ENCODE data around the gene PELI2.

PELI2 gene, protein sequence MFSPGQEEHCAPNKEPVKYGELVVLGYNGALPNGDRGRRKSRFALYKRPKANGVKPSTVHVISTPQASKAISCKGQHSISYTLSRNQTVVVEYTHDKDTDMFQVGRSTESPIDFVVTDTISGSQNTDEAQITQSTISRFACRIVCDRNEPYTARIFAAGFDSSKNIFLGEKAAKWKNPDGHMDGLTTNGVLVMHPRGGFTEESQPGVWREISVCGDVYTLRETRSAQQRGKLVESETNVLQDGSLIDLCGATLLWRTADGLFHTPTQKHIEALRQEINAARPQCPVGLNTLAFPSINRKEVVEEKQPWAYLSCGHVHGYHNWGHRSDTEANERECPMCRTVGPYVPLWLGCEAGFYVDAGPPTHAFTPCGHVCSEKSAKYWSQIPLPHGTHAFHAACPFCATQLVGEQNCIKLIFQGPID

DNA sequence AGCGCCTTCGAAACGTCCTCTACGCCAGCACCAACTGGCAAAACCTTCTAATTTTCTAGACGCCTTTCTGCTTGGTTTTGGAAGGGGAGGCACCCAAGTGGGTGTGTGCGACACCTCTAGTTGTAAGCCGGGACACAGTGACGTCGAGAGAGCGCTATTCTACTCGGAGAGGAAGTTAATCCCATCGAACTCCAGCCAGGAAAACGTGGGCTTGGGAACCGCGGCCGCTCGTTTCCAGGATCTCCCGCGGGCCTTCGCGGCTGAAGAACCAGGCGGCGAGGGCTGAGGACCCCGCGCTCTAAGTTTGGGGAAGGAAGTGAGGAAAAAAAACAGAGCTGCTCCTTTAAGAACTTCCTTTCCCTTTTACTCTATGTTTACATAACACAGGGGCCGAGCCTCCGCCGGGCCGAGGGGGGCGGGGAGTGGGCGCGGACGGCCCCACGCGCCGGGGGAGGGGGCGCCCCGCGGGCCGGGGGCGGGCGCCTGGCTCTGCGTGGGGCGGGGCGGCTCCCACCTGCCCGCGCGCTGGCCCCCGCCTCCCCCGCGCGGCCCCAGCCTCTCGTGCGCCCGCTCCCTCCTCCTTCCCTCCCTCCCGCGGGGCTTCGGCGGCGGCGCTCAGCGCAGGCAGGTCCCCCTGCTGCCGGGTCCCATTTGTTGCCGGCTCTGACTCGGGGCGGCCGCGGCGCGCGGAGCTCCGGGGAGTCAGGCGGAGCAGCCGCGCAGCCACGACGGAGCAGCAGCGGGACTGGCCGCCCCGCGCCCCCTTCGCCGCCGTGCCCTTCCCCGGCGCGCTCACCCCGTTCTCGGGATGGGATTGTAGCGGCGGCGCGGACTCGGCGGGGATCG, at the start of gene PELI2:
TSS of gene PELI2 (plus strand) at position 647 of the 846 bp plus-strand sequence. CDS start 250 bp downstream, outside the sequence.
- DNase-seq (ENCODE audit: low read depth in 2 of 2): peak; percentile 48 to 65

DNA sequence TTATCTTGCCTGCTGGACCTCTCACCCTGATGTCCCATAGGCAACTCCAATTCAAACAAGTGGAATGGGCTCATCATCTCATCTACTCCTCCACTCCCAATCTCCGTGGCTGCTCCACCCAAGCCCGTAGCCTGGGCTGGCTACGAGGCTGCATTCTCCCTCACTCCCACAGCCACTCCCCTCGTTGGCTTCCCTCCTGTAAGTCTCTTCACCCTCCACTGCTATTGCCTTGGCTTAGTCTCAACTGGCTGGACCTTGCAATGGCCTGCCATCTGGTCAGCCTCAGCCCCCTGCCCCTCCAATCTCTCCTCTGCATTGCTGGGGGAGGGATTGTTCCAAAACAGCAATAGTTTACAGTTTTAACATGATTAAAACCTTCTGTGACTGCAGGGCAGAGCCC, 44.4 kb upstream of the PELI2 start:
- DNase-seq (ENCODE audit: low read depth in 2 of 2): no peak

DNA sequence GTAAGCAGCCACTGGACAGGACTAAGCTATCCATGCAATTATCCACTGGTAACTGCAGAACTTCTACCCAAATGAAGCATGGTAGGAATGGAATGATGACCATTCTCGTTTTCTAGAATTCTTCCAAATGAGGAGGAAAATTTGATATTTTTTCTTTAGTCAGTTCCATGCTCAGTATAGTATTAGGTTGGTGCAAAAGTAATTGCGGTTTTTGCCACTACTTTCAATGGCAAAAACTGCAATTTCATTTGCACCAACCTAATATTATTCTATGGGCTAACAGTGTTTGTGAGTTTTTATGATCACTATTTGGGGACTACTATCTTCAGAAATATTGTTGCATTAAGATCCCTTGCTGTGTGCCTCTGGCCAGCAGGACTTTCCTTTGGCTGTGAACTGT, 42.9 kb upstream of the PELI2 start:
- no peak for DNase-seq (ENCODE audit: low read depth in 2 of 2)

DNA sequence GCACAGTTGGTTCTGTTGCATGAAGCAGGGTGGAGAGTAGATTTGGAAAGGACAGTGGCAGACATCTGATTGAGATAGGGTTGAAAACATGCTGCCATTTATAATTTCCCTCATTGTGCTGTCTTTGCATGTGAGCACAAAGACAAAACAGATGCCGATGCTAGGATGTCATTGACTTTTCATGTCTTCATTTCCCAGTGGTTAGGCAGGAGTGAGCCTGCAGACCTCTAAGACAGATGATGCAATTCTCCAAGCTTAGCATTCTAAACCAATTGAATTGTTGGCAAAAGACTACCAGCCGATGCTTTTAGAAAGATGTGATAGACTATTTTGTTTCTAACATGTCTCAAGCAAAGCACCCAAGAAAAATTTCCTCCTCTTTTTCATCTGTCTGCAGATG, 37.1 kb upstream of the PELI2 start:
- DNase-seq (ENCODE audit: low read depth in 2 of 2): no peak

DNA sequence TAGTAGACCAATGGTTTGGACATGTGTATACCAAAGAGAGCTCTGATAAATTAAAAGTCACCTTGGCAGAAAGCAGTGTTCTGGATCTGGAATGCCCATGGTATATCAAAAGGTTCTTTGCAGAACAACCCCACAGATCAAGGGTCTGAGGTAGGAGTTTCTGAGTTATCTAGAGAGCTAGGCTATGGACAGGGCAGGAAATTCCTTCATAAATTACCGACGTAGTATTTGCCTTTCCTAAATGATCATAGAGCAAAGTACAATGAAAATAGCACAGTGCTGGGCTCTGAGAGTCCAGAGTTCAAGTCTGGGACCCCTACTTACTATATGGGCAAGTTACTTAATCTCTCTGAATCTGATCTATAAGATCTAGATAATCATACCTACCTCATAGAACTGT, 35.3 kb upstream of the PELI2 start:
- no peak for DNase-seq (ENCODE audit: low read depth in 2 of 2)

DNA sequence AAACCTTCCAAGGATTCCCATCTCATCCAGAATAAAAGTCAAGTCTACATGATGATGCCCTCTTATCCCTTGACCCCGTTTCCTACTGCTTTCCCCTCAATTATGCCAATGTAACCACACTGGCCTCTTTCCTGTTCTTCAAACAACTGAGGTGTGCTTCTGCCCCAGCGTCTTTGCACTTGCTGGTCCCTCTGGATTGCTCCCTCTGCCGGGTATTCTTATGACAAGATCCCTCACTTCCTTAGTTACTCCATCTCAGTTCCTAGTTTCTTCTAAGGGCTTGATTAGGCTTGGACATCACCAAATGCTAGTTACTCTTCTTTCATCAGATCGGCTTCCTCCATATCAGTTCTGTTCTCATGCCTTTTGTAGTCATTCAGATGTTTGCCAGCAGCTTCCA, 32.7 kb upstream of the PELI2 start:
- DNase-seq (ENCODE audit: low read depth in 2 of 2): no peak

DNA sequence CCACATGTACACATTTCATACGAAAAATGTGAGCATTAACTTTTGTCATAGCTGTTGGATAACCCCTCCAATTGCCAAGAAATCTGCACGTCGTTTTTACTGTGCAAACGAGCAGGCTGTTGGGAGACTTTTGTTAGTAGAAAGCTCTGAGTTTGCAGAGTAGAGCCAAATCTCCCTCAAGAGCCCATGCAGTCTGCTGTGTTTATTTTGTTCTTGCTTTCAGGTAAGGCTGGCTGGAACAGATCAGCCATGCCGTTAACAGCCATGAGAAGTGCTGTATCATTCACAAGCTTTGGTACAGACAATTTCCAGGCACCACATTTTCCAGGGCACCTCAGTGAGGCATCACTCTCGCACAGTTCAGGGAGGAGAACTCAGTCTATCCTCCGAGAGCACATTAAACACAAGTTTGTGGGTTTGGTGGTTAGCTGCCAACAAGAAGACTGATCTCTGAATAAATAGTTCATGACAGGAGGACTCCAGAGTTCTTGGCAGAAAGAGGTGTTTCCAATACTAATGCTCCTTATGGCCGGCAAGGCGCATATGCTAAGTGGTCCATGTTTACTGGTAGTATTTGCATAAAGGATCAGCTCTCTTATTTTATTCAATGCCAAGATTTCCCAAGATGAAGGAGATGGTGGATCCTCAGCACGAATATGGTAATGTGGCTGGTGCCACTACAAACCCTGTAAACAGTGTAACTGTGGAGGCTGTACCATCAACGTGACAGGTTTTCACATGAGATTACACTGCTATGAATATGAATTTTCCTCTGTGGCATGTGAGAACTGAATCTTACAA, 30.3 kb upstream of the PELI2 start:
- DNase-seq (ENCODE audit: low read depth in 2 of 2): no peak

DNA sequence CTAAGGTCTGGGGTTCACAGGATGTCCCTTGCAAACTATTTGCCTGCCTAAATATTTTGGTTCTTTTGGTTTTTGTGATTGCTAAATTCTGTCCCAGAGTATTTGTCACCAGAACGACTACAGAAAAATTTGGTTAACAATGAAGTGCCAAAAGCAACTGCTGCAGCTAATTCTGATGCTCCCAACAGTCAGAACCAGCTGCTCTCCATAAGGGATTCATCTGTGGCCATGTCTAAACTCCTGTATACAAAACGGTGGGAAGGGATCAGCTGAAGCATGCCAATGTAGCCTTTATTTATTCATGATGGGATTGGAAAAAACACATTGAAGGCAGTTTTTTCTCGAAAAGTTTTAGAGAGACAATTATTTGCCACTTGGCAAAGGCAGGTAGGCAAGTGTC, 29.3 kb upstream of the PELI2 start:
- no peak for DNase-seq (ENCODE audit: low read depth in 2 of 2)

DNA sequence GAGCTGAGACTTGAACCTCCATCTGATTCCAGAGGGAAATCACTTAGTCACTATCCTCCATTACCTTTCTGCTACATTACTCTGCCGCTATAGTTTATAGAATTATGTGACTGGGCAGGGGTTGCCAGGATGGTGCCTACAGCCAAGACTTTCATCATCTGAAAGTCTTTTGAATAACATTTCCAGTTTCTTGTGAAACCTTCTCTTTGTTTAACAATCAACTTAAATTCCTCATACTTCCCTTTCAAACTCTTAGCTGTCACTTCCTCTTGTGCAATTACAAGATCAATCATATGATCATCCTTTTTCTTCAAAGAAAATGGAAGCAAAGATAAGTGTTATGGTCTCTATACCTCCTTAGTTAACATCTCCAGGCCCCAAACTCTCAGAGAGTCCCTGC, 25.4 kb upstream of the PELI2 start:
- no peak for DNase-seq (ENCODE audit: low read depth in 2 of 2)

DNA sequence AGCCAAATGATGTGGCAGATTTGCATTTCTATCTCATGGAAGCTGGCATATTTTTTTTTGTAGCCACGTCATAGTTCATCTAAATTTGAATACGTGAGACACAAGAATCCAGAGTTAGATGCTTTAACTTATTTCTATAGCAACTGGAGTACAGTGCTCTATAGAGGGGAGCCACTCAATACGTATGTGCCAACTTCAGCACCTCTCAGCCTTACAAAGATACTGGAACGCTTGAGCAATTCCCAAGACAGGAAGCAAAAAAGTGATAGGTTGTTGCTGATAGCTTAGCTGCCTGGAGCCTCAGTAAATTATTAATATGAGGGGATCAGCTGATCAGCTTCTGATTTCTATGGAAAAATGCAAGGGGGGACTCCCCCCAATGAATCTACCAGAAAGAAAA, 24.1 kb upstream of the PELI2 start:
- DNase-seq (ENCODE audit: low read depth in 2 of 2): no peak

DNA sequence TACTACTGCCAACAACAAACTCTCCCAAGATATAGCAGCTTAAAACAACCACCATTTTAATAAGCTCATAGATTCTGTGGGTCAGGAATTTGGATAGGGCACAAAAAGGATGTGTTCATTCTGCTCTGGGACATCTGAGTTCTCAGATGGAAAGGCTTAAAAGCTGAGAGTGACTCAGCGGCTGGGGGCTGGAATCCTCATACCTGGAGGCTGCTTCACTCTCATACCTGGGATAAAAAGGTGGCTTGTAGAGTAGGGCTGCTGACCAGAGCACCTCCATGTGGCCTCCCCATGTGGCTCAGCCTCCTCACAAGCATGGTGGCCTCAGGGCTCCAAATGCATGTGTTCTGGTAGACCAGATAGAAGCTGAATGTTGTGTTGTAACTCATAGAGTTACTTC, 20.2 kb upstream of the PELI2 start:
- no peak for DNase-seq (ENCODE audit: low read depth in 2 of 2)

DNA sequence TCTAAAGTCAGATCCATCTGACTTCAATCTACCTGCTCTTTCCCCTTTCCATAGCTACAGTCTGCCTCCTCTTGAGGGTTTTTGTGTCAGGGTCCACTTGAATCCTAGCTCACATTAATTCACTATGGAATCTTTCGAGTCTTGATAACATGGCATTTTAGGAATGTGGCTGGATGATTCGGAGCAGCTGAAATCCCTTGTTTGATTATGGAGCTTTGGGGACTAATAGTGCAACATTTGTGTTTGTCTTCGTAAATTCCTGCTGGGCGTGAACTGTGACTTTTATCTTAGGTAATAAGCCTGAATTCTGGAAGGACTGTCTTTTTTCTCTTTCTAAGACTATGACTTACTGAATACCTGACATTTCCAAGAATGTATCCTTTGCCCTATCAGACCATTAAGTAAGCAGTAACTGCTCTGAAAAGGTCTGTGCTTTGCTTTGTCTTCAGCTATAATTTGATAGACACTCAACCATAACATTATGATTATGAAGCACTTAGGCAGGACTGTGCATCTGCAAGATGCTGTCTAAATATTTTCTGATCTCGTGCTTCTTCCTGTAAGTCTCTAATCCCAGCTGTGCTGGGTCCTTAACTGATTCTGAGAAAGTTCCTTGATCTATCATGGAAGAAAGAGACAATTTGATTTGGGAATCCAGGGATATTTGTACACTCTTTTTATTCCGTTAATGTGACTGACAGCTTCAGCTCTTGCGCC, 19.0 kb upstream of the PELI2 start:
- no peak for DNase-seq (ENCODE audit: low read depth in 2 of 2)

DNA sequence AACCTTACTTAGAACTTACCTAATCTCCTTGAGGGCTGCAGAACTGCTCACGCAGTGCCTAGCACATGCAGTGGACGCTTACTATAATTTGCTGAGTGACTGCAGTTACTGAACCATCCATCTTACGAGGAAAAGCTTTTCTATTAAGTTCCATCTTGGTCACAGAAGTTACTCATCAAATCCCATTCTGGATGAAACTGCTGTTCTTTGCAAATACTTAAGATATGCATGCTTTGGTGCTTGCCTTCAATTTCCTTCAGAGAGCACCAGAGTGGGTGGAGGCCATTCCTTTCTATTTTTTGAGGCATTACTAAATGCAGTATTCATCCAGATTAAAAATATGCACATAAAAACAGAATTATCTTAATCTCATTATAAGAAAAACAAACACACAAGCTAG, 17.7 kb upstream of the PELI2 start:
- DNase-seq (ENCODE audit: low read depth in 2 of 2): no peak

DNA sequence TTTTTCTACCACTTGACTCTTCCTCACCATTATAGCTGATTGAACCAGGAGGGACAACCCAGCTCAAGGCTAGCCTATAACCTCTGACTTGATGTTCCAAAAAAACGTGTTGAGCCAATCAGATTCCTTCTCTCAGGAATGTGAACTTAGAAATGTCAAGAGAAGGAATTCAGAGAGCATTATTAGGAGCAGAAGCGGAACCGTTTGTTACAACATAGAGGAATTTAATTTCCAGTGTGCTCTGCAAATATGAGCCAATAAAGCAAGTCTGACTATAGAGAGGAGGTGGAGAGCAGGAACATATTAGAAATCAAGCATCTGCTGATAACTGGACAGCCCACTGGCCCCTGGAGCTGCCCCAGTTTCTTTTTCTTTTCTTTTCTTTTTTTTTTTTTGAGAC, 15.3 kb upstream of the PELI2 start:
- DNase-seq (ENCODE audit: low read depth in 2 of 2): no peak

DNA sequence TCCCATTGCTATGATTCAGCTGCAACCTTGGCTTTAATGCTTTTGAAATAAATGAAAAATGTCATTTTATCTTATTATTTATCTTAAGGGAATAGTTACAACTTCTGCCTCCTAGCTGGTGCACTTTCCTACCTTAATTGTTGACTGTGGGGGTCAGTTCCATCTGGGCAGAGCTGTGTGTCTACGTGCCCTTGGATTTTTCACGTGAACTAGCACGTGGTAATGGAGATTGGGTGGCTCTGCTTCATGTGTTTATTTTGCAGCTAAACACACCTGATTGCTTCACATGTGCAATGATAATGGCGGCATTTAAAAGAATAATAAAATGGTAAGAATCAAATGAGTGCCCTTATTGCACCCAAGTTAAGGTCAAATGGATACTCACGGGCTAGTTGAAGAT, 10.6 kb upstream of the PELI2 start:
- no peak for DNase-seq (ENCODE audit: low read depth in 2 of 2)

DNA sequence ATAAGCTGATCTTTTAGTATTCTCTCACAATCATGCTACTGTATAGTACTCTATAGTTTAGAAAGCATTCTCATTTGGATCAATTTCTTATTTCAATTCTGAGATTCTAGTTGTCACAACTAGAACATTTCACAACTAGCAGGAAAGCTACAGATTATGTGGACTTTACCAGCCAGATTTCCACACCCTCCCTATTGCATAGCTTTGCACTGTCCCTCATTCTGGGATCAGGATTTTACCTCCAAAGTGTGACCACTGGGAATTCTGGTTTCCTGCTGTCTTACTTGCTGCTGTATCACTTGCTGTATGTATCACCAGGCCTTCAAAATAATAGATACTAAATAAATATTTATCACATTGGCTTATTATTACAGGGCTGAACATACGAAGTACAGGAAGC, 10.2 kb upstream of the PELI2 start:
- no peak for DNase-seq (ENCODE audit: low read depth in 2 of 2)

DNA sequence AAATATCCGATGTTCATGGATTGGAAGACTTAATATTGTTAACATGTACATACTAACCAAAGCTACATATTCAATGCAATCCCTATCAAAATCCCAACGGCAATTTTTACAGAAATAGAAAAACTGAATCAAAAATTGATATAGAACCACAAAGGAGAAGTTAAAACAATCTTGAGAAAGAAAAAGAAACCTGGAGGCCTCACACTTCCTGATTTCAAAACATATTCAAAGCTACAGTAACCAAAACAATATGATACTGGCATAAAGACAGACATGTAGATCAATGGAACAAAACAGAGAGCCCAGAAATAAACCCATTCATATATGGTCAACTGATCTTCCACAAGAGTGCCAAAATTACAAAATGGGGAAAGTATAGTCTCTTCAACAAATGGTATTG, 5.4 kb upstream of the PELI2 start:
- no peak for DNase-seq (ENCODE audit: low read depth in 2 of 2)

DNA sequence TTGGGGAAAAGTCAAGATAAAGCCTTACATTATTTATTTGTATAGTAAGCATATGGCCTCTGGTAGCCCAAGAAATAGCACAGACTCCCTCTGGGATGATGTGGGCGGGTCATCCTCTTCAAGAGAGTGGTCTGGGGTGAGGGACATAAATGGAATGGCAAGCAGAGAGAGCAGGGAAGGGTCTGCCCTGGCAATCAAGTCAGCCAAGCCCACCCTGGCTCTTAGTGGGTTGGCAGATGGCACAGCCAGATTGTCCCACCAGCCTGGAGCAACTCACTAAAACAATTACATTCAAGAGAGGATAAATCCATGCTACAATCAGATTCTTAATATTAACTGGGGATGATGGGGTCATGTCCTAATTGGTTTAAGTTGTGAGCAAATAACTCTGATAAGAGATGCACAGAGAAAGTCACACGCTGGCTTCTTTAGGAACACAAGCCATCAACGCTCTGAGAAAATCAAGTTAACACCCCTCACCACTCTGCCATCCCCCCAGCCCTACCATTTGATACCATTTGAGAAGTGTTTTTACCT, 2.8 kb upstream of the PELI2 start:
- DNase-seq (ENCODE audit: low read depth in 2 of 2): no peak

DNA sequence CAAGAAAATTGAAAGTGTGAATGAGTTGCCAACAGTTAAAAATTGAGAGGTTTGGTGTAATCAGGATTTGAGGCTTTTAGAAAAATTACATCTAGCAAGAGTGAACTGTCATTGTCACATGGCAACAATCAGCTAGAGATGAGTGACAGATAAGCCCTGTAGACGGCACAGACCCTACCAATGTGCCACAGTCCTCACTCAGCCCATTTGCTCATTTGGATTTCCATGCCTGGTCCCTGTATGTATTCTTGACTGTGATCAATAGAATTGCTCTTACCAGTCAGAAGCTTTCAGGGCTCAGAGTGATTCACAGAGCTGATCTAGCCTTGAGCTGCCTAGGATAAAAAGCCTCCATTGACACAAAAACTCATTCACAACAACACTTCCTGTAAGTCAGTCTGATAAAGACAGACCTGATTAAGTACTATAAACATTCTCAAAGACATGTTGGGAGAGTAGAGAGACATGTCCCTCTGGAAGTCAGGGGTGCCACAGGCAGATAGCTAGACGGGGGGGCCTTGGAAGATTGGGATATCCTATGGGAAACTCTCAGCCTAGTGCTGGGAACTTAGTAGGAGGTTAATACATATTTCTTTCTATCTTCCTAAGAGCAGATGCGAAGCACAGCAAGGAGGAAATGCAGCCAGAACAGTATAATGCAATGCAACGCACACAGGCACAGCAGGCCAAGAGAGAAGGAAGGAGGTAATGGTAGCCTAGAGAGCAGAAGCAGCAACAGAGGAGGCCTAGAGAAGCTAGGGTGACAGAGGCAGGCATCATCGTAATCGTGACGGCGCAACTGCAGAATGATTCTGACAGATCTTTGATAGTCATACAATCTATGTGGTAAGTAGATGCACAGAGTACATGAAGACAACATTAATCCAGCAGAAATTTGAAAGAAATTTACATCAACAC, 2.0 kb upstream of the PELI2 start:
- DNase-seq (ENCODE audit: low read depth in 2 of 2): no peak

DNA sequence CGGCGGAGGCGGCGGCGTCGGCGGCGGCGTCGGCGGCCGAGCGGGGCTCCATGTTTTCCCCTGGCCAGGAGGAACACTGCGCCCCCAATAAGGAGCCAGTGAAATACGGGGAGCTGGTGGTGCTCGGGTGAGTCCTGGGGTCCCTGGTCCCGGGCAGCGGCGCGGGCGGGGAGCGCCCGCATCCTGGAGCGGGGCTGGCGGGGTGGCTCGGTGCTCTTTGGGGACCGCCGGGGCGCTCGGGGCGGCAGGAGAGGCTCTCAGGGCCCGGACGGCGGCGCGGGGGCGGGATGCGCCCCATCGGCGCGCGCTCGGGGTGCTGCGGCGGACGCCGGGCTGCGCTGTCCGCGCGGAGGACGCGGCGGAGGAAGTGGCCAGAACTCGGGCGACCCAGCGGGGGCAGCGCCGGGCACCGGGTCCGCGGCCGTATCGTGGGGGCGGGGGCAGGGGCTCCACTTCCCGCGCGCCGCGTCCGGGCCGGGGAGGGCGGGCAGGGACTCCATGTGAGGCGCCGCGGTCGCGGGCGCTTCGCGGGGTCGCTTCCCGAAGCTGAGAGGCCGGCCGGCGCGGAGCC, 485 bp downstream of the PELI2 start:
- DNase-seq (ENCODE audit: low read depth in 2 of 2): peak in 1 of 2 donors; percentile 2

All from stimulated activated CD8-positive, alpha-beta memory T cell treated with anti-CD3 and anti-CD28 coated beads, Interleukin-2, amount 100 ng/mL, for 1 hour (primary cell).